DND-41 (cell line): Measurements from ENCODE around the gene AHRR.

Experiments
- EZH2 ChIP-seq: IDR thresholded peaks from 3 replicates; pipeline ENCODE4 v1.6.1; 2012; ENCODE audit warnings: borderline replicate concordance, low read depth, mild to moderate bottlenecking, moderate library complexity, low read length, inconsistent platforms; ENCODE audit not compliant: severe bottlenecking
- TF ChIP-seq, protein P1 (sequence below): IDR thresholded peaks from 2 replicates; pipeline ENCODE4 v1.5.1; 2012; ENCODE audit warnings: borderline replicate concordance, low read length, moderate library complexity, mild to moderate bottlenecking; ENCODE audit not compliant: poor library complexity, severe bottlenecking; ENCODE audit errors: extremely low read depth

DNA sequence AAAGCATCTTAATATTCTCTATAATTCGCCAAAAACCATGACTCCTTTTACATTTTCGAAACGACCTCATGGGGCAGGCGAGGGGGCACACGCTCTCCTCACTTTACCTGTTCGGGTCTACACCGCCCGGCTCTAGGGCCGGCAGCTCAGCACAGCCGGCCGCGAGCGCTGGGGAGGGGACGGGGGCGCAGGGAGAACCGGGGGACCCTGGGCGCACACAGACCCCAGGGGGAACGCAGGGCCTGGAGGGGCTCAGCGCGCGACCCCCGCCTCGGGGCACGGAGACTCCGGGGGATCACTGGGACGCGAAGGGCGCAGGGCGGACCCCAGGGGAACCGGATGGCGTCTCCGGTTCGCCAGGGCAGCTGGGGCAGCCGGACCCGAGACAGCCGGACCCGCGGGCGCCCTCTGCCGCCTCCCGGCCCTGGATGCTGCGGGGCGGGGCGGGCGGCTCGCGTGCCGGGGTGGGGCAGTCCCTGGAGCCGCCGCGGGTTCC, at the start of gene AHRR:
- TF ChIP-seq, protein P1, sequence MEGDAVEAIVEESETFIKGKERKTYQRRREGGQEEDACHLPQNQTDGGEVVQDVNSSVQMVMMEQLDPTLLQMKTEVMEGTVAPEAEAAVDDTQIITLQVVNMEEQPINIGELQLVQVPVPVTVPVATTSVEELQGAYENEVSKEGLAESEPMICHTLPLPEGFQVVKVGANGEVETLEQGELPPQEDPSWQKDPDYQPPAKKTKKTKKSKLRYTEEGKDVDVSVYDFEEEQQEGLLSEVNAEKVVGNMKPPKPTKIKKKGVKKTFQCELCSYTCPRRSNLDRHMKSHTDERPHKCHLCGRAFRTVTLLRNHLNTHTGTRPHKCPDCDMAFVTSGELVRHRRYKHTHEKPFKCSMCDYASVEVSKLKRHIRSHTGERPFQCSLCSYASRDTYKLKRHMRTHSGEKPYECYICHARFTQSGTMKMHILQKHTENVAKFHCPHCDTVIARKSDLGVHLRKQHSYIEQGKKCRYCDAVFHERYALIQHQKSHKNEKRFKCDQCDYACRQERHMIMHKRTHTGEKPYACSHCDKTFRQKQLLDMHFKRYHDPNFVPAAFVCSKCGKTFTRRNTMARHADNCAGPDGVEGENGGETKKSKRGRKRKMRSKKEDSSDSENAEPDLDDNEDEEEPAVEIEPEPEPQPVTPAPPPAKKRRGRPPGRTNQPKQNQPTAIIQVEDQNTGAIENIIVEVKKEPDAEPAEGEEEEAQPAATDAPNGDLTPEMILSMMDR: no peak
- no peak for TF ChIP-seq EZH2
